IPS-18c (cell line): ENCODE measurements around the gene CEP55.

Source experiments
- H3K4me3 ChIP-seq: 2 replicates; pipeline ENCODE4 v1.7.0; 2013; ENCODE audit warnings: low read depth, mild to moderate bottlenecking, low read length, moderate library complexity; ENCODE audit not compliant: insufficient read depth
- H3K9me3 ChIP-seq: one replicate; pipeline ENCODE4 v1.6.1; 2013; ENCODE audit warnings: mild to moderate bottlenecking, low read length, moderate library complexity; ENCODE audit not compliant: control insufficient read depth, insufficient read depth

The CEP55 gene

GRCh38 chr10:93496322-93497041 lies at the start of gene CEP55:
Gene CEP55, plus strand, starts transcription at chr10:93496612. Its CDS starts 3,440 bp downstream, at chr10:93500052.
- peak within 1 kb of the TSS; percentile 91 for H3K4me3 ChIP-seq
- no peaks in the 10 kb centered on the region for H3K9me3 ChIP-seq

DNA sequence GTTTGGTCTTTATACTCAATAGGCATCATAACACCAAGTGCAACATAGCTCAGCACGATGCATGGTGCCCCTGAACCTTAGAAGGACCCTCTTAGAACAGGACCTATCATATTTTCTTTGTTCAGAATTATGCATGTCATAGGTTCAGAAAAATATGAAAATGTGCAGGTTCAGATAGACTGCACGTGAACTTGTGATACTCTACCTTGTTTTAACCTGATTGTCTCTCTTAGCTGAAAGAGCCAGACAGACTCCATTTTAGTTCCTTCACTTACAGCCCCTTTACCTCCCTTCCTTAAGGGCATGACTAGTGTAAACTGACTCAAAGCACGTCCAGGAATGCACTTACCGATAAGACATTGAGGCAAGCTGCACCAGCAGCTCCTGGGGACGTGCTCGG lies 49.4 kb upstream of the CEP55 start:
- H3K4me3 ChIP-seq, result no peak overlapping the region
- no peaks in the 10 kb centered on the region for H3K9me3 ChIP-seq

DNA sequence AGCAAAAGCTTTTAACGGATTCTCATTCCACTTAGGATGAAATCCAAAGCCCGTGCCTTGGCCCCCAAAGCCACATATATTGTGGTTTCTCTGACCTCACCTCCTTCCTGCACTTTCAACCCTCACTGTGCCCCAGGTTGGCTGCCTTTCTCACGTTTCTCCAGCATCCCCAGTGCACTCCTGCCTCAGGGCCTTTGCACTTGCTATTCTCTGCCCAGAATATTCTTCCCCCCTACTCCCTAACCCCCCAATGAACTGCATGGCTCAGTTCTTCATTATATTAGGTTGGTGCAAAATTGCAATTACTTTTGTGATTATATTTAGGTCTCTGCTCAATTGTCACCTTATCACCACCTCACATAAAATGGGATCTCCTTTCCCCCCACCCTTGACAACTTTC lies 48.4 kb upstream of the CEP55 start:
- Histone ChIP-seq H3K4me3 (no peak overlapping the region), H3K9me3 (no peaks in the 10 kb centered on the region)

GRCh38 chr10:93451244-93451947 lies 45.0 kb upstream of the CEP55 start:
- Histone ChIP-seq H3K4me3 (no peak overlapping the region), H3K9me3 (no peaks in the 10 kb centered on the region)

GRCh38 chr10:93452143-93452542 lies 44.3 kb upstream of the CEP55 start:
- Histone ChIP-seq H3K4me3 (no peak overlapping the region; the same call in 1 of the 2 replicates), H3K9me3 (no peaks in the 10 kb centered on the region)

DNA sequence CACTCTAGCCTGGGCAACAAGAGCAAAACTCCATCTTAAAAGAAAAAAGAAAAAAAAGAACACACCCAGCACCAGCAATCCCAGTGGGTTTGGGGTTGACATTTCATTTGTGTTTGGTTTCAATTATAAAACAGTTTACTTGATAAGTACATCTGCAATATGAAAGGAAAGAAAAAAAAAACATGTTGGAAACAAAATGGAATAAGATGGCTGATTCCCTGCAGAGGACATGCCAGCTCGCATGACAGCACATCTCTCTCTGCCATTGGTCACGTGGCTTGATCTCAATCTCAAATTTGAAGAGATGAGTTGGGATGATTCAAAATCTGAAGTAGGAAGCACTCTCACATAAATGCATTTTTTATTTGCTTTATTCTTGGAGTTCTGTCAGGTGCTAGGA lies 42.3 kb upstream of the CEP55 start:
- Histone ChIP-seq H3K9me3 (no peaks in the 10 kb centered on the region), H3K4me3 (no peak overlapping the region)

- H3K9me3 ChIP-seq, result no peaks in the 10 kb centered on the region
- H3K4me3 ChIP-seq, result no peak overlapping the region
These were observed 41.7 kb upstream of the CEP55 start for GRCh38 chr10:93454736-93455135.

- no peak overlapping the region for H3K4me3 ChIP-seq
- no peaks in the 10 kb centered on the region for H3K9me3 ChIP-seq
These were observed 39.9 kb upstream of the CEP55 start for GRCh38 chr10:93456480-93456879.

DNA sequence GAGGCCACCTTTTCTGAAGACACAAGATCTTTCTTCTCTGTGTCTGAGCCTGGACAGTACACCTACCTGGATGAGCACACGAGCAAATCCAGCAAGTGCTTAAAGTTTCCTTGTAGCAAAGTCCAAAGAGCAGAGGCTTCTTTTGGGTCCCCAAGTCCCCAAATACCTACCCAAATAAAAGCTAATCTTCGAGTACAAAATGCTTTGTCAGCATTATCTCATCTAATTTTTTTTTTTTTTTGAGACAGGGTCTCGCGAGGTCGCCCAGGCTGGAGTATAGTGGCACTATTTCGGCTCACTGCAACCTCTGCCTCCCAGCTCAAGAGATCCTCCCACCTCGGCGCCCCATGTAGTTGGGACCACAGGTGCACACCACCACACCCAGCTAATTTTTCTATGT lies 38.9 kb upstream of the CEP55 start:
- no peaks in the 10 kb centered on the region for H3K9me3 ChIP-seq

DNA sequence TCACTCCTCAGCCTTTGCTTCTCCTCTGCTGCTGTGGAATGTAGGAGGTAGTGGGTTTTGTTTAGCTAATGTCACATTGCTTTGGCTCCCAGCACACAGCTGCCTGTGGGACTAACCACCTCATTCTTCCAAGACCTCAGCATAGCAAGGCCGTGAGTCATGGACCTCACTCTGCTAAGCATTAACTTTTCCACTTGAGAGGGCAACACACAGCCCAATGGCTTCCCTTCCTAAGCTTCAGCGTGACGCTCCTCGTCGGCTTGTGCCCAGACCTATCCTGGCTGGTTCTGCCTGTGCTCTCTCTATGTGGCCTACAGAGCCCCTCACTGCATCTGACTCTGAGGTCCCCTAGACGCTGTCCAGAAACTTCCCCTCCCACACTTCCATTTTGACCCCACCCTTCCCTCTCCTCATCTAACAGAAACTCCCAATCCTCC lies 37.6 kb upstream of the CEP55 start:
- H3K9me3 ChIP-seq, result no peaks in the 10 kb centered on the region

More for the DNA sequence above, 38.9 kb upstream of the CEP55 start:
- H3K4me3 ChIP-seq, result no peak overlapping the region

DNA sequence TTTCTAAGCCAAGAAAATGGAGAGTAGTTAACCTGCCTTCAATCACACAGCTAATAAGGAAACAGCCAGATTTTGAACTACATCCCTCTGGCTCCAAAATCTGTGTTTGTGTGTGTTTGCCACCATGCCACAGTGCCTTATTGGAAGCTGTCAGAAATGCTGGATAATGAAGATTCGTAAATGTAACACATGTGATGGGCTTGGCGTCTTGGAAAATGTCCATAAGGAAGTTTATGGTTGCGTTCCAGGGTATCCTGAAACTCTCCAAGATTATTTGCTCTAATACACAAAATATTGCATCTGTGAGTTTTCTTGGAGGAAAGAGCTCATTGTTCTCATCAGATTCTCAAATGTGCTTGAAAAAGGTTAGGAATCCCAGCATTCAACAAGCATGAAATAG lies 36.9 kb upstream of the CEP55 start:
- Histone ChIP-seq H3K4me3 (no peak overlapping the region), H3K9me3 (no peaks in the 10 kb centered on the region)

More for the DNA sequence above, 37.6 kb upstream of the CEP55 start:
- H3K4me3 ChIP-seq, result no peak overlapping the region

DNA sequence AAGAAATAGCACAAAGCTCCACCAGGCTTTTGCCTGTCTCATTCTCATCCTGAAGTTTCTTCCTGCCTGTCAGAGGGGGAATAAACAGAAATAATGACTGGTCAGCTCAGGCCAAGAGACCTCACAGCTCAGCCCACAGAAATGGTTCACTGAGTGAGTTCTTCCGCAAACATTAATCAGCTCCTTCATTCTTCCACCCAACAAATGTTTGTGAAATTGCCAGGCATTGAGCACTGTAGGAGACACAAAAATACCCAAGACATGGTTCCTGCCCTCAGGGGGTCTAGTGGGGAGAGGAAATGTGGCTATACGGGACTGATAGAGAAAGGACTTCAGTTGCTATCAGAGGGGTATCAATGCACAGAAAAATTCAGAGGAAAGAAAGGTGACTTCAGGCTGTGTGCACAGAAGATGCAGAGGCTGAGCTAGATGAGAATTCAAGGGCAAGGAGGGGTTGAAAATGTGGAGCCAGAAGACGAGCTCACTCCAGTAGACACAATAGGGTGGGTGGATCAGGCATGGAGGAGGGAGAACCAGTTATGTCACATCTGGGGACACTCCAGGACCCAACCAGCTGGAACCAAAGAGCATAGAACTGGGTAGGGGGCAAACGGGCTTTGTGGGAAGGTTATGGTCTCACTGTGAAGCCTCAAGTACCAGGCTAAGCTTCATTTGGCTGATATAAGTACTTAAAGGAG lies 35.2 kb upstream of the CEP55 start:
- Histone ChIP-seq H3K4me3 (no peak overlapping the region), H3K9me3 (no peaks in the 10 kb centered on the region)

- no peaks in the 10 kb centered on the region for H3K9me3 ChIP-seq
- H3K4me3 ChIP-seq, result no peak overlapping the region
These were observed 34.6 kb upstream of the CEP55 start for GRCh38 chr10:93461807-93462178.

GRCh38 chr10:93462371-93462770 lies 34.0 kb upstream of the CEP55 start:
- H3K9me3 ChIP-seq, result no peaks in the 10 kb centered on the region
- no peak overlapping the region for H3K4me3 ChIP-seq

GRCh38 chr10:93462881-93463280 lies 33.5 kb upstream of the CEP55 start:
- Histone ChIP-seq H3K4me3 (no peak overlapping the region), H3K9me3 (no peaks in the 10 kb centered on the region)

- H3K9me3 ChIP-seq, result no peaks in the 10 kb centered on the region
- no peak overlapping the region for H3K4me3 ChIP-seq
These were observed 32.5 kb upstream of the CEP55 start for GRCh38 chr10:93463723-93464476.

DNA sequence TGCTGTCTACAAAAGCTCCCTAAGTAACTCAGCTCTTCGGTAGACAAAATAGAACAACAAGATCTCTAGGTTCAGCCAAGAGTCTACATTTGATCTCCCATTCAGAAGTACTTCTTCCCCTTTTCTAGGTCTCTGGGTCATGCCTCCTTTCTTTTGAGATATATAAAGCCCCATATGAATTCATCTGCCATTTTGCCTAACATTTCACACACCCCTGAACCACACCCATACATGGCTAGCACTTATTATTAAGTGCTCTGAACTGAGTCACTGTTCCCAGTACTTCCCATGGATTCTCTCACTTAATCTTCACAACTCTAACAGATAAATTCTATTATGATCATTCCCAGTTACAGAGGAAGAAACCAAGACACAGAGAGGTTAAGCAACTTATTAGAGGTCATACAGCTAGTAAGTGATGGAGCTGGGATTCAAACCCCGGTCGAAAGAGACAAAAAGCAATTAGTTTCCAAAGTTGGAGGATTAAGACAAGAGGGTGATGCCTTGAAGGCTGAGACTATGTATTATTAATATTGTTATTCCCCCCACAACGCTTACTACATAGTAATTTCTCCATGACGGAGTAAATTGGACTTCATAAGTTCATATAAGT lies 31.5 kb upstream of the CEP55 start:
- no peak overlapping the region for H3K4me3 ChIP-seq
- H3K9me3 ChIP-seq, result no peaks in the 10 kb centered on the region
